HepG2 (cell line): ENCODE data around the gene FBXO10. TPM values are rescaled to one million over a fixed set of nuclear protein-coding genes. Genes with fewer than 3 reads are reported as not detected.

Source experiments
- CEBPG ChIP-seq: IDR thresholded peaks from 2 replicates; pipeline ENCODE4 v1.6.1; 2016
- DBP ChIP-seq: sonication (generic); formaldehyde crosslinking; IDR thresholded peaks from 2 replicates; pipeline ENCODE4 v1.4.0; 2020; ENCODE audit warnings: missing genetic modification reagents; ENCODE audit errors: not compliant biosample characterization
- FOXA1 ChIP-seq, 2 experiments: fragments of 450-650 bp in 1 of 2; sonication (generic) in 1 of 2; formaldehyde crosslinking in 1 of 2; IDR thresholded peaks; 2 replicates each; pipeline versions ENCODE4 v1.4.0 to v1.6.1; 2016 to 2020; ENCODE audit warnings: missing genetic modification reagents in 1 of 2
- FOXC1 ChIP-seq: sonication (generic); formaldehyde crosslinking; IDR thresholded peaks from 2 replicates; pipeline ENCODE4 v1.8.0; 2022; ENCODE audit warnings: mild to moderate bottlenecking, missing genetic modification reagents, borderline replicate concordance
- MAZ ChIP-seq, 2 experiments: sonication (generic) in 1 of 2; formaldehyde crosslinking in 1 of 2; IDR thresholded peaks; 2 replicates each; pipeline versions ENCODE4 v1.5.0 to v1.6.1; 2012 to 2020; ENCODE audit warnings: low read depth in 2 of 2, mild to moderate bottlenecking in 2 of 2, borderline replicate concordance in 1 of 2, improper control_type of control experiment in 1 of 2, low read length in 1 of 2, missing genetic modification reagents in 1 of 2, moderate library complexity in 1 of 2
- MXD3 ChIP-seq: IDR thresholded peaks from 2 replicates; pipeline ENCODE4 v1.6.1; 2016; ENCODE audit warnings: mild to moderate bottlenecking, missing biosample characterization, missing genetic modification reagents
- NFKB2 ChIP-seq: sonication (generic); formaldehyde crosslinking; IDR thresholded peaks from 2 replicates; pipeline ENCODE4 v1.4.0; 2020; ENCODE audit warnings: missing genetic modification reagents, borderline replicate concordance
- RARA ChIP-seq: IDR thresholded peaks from 2 replicates; pipeline ENCODE4 v1.6.1; 2016; ENCODE audit warnings: missing genetic modification reagents, missing compliant biosample characterization
- ZNF136 ChIP-seq: sonication (generic); formaldehyde crosslinking; IDR thresholded peaks from 2 replicates; pipeline ENCODE4 v1.8.1; 2022; ENCODE audit warnings: low read depth, mild to moderate bottlenecking, moderate library complexity, missing genetic modification reagents
- polyA plus RNA-seq, 8 experiments: library from polyadenylated mRNA; depleted of rRNA in 3 of 8; stranded (reverse) in 7 of 8; unstranded in 1 of 8; fragments of >200 nt; fragmentation: Illumina TruSeq in 4 of 8; extraction: Trizol in 4 of 8; gene quantifications; 2 replicates each; pipeline versions ENCODE4 v1.2.1 to v1.2.3, GENCODE V29; 2011 to 2016; ENCODE audit warnings: low read depth in 4 of 8, missing spikeins in 1 of 8, mixed read lengths in 1 of 8; ENCODE audit not compliant: insufficient read depth in 1 of 8
- total RNA-seq, 5 experiments: library from RNA; depleted of rRNA; stranded (reverse); fragments of >200 nt; fragmentation: Illumina TruSeq; extraction: Trizol; gene quantifications; 2 replicates each; pipeline ENCODE4 v1.2.3, GENCODE V29; 2016; ENCODE audit warnings: low read depth in 1 of 5
- TF ChIP-seq, protein P1 (sequence below): sonication (generic); formaldehyde crosslinking; IDR thresholded peaks from 2 replicates; pipeline ENCODE4 v1.5.1; 2020; ENCODE audit warnings: mild to moderate bottlenecking, moderate library complexity, missing genetic modification reagents
- TF ChIP-seq, protein P2 (sequence below), 2 experiments: fragments of 450-650 bp in 1 of 2; sonication (generic) in 1 of 2; formaldehyde crosslinking in 1 of 2; IDR thresholded peaks; 2 replicates each; pipeline versions ENCODE4 v1.6.1 to v1.8.0; 2016 to 2022; ENCODE audit warnings: antibody characterized with exemption in 1 of 2, mild to moderate bottlenecking in 1 of 2, missing genetic modification reagents in 1 of 2
- TF ChIP-seq, protein P3 (sequence below): sonication (generic); formaldehyde crosslinking; IDR thresholded peaks from 2 replicates; pipeline ENCODE4 v1.8.1; 2023; ENCODE audit warnings: mild to moderate bottlenecking, moderate library complexity, missing genetic modification reagents

The FBXO10 gene
- total and polyA plus RNA-seq, 2 of the 13 experiments (the other 11 are each of a cell fraction or from before 2014, with no cell fraction given), result 3.1 to 5.1 TPM

GRCh38 chr9:37465249-37466036, 110.7 kb downstream of the FBXO10 start, which contains the start of gene ZBTB5 (continued):
- TF ChIP-seq, protein P1, sequence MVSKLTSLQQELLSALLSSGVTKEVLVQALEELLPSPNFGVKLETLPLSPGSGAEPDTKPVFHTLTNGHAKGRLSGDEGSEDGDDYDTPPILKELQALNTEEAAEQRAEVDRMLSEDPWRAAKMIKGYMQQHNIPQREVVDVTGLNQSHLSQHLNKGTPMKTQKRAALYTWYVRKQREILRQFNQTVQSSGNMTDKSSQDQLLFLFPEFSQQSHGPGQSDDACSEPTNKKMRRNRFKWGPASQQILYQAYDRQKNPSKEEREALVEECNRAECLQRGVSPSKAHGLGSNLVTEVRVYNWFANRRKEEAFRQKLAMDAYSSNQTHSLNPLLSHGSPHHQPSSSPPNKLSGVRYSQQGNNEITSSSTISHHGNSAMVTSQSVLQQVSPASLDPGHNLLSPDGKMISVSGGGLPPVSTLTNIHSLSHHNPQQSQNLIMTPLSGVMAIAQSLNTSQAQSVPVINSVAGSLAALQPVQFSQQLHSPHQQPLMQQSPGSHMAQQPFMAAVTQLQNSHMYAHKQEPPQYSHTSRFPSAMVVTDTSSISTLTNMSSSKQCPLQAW (CRISPR knock-in tag), result peak; percentile 56; the same call in 1 of the 2 replicates
- TF ChIP-seq, protein P2, sequence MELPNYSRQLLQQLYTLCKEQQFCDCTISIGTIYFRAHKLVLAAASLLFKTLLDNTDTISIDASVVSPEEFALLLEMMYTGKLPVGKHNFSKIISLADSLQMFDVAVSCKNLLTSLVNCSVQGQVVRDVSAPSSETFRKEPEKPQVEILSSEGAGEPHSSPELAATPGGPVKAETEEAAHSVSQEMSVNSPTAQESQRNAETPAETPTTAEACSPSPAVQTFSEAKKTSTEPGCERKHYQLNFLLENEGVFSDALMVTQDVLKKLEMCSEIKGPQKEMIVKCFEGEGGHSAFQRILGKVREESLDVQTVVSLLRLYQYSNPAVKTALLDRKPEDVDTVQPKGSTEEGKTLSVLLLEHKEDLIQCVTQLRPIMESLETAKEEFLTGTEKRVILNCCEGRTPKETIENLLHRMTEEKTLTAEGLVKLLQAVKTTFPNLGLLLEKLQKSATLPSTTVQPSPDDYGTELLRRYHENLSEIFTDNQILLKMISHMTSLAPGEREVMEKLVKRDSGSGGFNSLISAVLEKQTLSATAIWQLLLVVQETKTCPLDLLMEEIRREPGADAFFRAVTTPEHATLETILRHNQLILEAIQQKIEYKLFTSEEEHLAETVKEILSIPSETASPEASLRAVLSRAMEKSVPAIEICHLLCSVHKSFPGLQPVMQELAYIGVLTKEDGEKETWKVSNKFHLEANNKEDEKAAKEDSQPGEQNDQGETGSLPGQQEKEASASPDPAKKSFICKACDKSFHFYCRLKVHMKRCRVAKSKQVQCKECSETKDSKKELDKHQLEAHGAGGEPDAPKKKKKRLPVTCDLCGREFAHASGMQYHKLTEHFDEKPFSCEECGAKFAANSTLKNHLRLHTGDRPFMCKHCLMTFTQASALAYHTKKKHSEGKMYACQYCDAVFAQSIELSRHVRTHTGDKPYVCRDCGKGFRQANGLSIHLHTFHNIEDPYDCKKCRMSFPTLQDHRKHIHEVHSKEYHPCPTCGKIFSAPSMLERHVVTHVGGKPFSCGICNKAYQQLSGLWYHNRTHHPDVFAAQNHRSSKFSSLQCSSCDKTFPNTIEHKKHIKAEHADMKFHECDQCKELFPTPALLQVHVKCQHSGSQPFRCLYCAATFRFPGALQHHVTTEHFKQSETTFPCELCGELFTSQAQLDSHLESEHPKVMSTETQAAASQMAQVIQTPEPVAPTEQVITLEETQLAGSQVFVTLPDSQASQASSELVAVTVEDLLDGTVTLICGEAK (IDR thresholded peaks at IDR 0.05), result peak; percentile 28; the same call in 1 of the 2 replicates
- TF ChIP-seq, protein P2 (CRISPR knock-in tag; IDR thresholded peaks at IDR 0.05), result no peak
- TF ChIP-seq CEBPG (CRISPR knock-in tag) (peak; percentile 38), FOXC1 (CRISPR knock-in tag) (no peak; the same call in 1 of the 2 replicates), FOXA1 (IDR thresholded peaks at IDR 0.05) (no peak), FOXA1 (CRISPR knock-in tag; IDR thresholded peaks at IDR 0.05) (no peak), DBP (CRISPR knock-in tag) (no peak), NFKB2 (CRISPR knock-in tag) (peak; percentile 11; the same call in 1 of the 2 replicates), RARA (CRISPR knock-in tag) (no peak), MXD3 (peak; percentile 31; the same call in 1 of the 2 replicates), MAZ (IDR thresholded peaks at IDR 0.05; ENCODE audit: borderline replicate concordance, low read depth, low read length) (0 out of 2 replicates have a peak, but pooled peaks have one; percentile 16), MAZ (CRISPR knock-in tag; IDR thresholded peaks at IDR 0.05; ENCODE audit: low read depth) (no peak), ZNF136 (CRISPR knock-in tag) (peak; percentile 40; the same call in 1 of the 2 replicates)
- TF ChIP-seq, protein P3, sequence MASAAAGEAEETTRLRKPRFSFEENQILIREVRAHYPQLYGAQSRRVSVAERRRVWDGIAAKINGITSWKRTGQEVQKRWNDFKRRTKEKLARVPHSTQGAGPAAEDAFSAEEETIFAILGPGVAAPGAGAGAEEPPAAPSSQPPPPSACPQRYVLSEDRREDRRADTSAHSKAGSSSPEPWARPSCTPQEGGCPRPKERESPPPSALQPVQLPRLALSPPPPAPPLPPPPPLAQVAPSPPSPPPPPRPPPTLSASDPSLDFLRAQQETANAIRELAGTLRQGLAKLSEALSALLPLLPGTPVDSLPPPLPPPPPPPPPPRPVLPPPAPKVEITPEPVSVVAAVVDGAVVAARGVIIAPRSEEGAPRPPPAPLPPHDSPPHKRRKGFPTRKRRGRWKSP (CRISPR knock-in tag), result peak; percentile 55; the same call in 1 of the 2 replicates
